HepG2 (cell line): Measurements from ENCODE around the gene ENTREP3. TPM values are rescaled to one million over a fixed set of nuclear protein-coding genes. Genes with fewer than 3 reads are reported as not detected.

Experiments used
- ARNT2 ChIP-seq: sonication (generic); formaldehyde crosslinking; IDR thresholded peaks from 2 replicates; pipeline ENCODE4 v1.8.0; 2022; ENCODE audit warnings: mild to moderate bottlenecking, low read depth, missing genetic modification reagents, moderate library complexity
- BATF2 ChIP-seq: sonication (generic); formaldehyde crosslinking; IDR thresholded peaks from 2 replicates; pipeline ENCODE4 v1.8.0; 2022; ENCODE audit warnings: mild to moderate bottlenecking, missing genetic modification reagents, moderate library complexity
- KAT8 ChIP-seq: IDR thresholded peaks from 2 replicates; pipeline ENCODE4 v1.6.1; 2016; ENCODE audit warnings: missing genetic modification reagents, missing compliant biosample characterization
- KDM2A ChIP-seq: sonication (generic); formaldehyde crosslinking; IDR thresholded peaks from 2 replicates; pipeline ENCODE4 v1.4.0; 2020; ENCODE audit warnings: low read depth, missing genetic modification reagents, borderline replicate concordance
- MED1 ChIP-seq: sonication (generic); formaldehyde crosslinking; IDR thresholded peaks from 2 replicates; pipeline ENCODE4 v1.4.0; 2020; ENCODE audit warnings: missing genetic modification reagents
- MED8 ChIP-seq: sonication (generic); formaldehyde crosslinking; IDR thresholded peaks from 2 replicates; pipeline ENCODE4 v1.8.1; 2023; ENCODE audit warnings: mild to moderate bottlenecking, missing genetic modification reagents; ENCODE audit not compliant: insufficient replicate concordance
- PHF21A ChIP-seq: sonication (generic); formaldehyde crosslinking; IDR thresholded peaks from 2 replicates; pipeline ENCODE4 v1.5.0; 2020; ENCODE audit warnings: mild to moderate bottlenecking, missing genetic modification reagents
- PHF5A ChIP-seq: IDR thresholded peaks from one replicate; pipeline ENCODE4 v1.6.1; 2018; ENCODE audit warnings: low read depth, missing genetic modification reagents; ENCODE audit not compliant: unreplicated experiment
- RXRB ChIP-seq: IDR thresholded peaks from 2 replicates; pipeline ENCODE4 v1.6.1; 2016; ENCODE audit warnings: borderline replicate concordance, missing genetic modification reagents, missing compliant biosample characterization
- SKI ChIP-seq: fragments of 450-650 bp; IDR thresholded peaks from one replicate; pipeline ENCODE4 v1.6.1; 2018; ENCODE audit warnings: mild to moderate bottlenecking; ENCODE audit not compliant: partially characterized antibody
- SNAPC2 ChIP-seq: sonication (generic); formaldehyde crosslinking; IDR thresholded peaks from 2 replicates; pipeline ENCODE4 v1.8.1; 2022; ENCODE audit warnings: mild to moderate bottlenecking, missing genetic modification reagents
- SP1 ChIP-seq, 2 experiments: fragments of 450-650 bp in 1 of 2; sonication (generic) in 1 of 2; formaldehyde crosslinking in 1 of 2; IDR thresholded peaks; 2 replicates each; pipeline versions ENCODE4 v1.4.0 to v1.6.1; 2016 to 2020; ENCODE audit warnings: missing genetic modification reagents in 1 of 2
- YEATS4 ChIP-seq: sonication (generic); formaldehyde crosslinking; IDR thresholded peaks from 2 replicates; pipeline ENCODE4 v1.4.0; 2020; ENCODE audit warnings: missing genetic modification reagents, borderline replicate concordance
- ZFAT ChIP-seq: sonication (generic); formaldehyde crosslinking; conservative IDR thresholded peaks from 2 replicates; pipeline ENCODE4 v1.8.1; 2023; ENCODE audit warnings: missing genetic modification reagents, inconsistent platforms
- ZFP36 ChIP-seq: fragments of 150-350 bp; IDR thresholded peaks from 2 replicates; pipeline ENCODE4 v1.6.1; 2018; ENCODE audit warnings: borderline replicate concordance, low read length, low read depth; ENCODE audit not compliant: partially characterized antibody
- ZMYM4 ChIP-seq: sonication (generic); formaldehyde crosslinking; IDR thresholded peaks from 2 replicates; pipeline ENCODE4 v1.8.1; 2023; ENCODE audit warnings: mild to moderate bottlenecking, missing genetic modification reagents
- ZNF431 ChIP-seq: sonication (generic); formaldehyde crosslinking; IDR thresholded peaks from 2 replicates; pipeline ENCODE4 v1.9.0; 2022; ENCODE audit warnings: missing genetic modification reagents, low read depth, mild to moderate bottlenecking, borderline replicate concordance
- ZNF781 ChIP-seq: sonication (generic); formaldehyde crosslinking; IDR thresholded peaks from 2 replicates; pipeline ENCODE4 v1.5.1; 2020; ENCODE audit warnings: borderline replicate concordance, mild to moderate bottlenecking, missing genetic modification reagents; ENCODE audit errors: not compliant biosample characterization
- ZSCAN9 ChIP-seq: IDR thresholded peaks from 2 replicates; pipeline ENCODE4 v1.6.1; 2016; ENCODE audit warnings: borderline replicate concordance
- polyA plus RNA-seq, 8 experiments: library from polyadenylated mRNA; depleted of rRNA in 3 of 8; stranded (reverse) in 7 of 8; unstranded in 1 of 8; fragments of >200 nt; fragmentation: Illumina TruSeq in 4 of 8; extraction: Trizol in 4 of 8; gene quantifications; 2 replicates each; pipeline versions ENCODE4 v1.2.1 to v1.2.3, GENCODE V29; 2011 to 2016; ENCODE audit warnings: low read depth in 4 of 8, missing spikeins in 1 of 8, mixed read lengths in 1 of 8; ENCODE audit not compliant: insufficient read depth in 1 of 8
- total RNA-seq, 5 experiments: library from RNA; depleted of rRNA; stranded (reverse); fragments of >200 nt; fragmentation: Illumina TruSeq; extraction: Trizol; gene quantifications; 2 replicates each; pipeline ENCODE4 v1.2.3, GENCODE V29; 2016; ENCODE audit warnings: low read depth in 1 of 5
- TF ChIP-seq, protein P1 (sequence below), 2 experiments: sonication (generic) in 1 of 2; formaldehyde crosslinking in 1 of 2; IDR thresholded peaks; 2 replicates each; pipeline versions ENCODE4 v1.4.0 to v1.6.1; 2016 to 2020; ENCODE audit warnings: borderline replicate concordance in 1 of 2, low read depth in 1 of 2, mild to moderate bottlenecking in 1 of 2, missing genetic modification reagents in 1 of 2
- TF ChIP-seq, protein P2 (sequence below): sonication (generic); formaldehyde crosslinking; IDR thresholded peaks from 2 replicates; pipeline ENCODE4 v1.5.0; 2020; ENCODE audit warnings: mild to moderate bottlenecking, missing genetic modification reagents

The ENTREP3 gene
- total and polyA plus RNA-seq, 2 of the 13 experiments (the other 11 are each of a cell fraction or from before 2014, with no cell fraction given) = 4.1 to 9.9 TPM

DNA sequence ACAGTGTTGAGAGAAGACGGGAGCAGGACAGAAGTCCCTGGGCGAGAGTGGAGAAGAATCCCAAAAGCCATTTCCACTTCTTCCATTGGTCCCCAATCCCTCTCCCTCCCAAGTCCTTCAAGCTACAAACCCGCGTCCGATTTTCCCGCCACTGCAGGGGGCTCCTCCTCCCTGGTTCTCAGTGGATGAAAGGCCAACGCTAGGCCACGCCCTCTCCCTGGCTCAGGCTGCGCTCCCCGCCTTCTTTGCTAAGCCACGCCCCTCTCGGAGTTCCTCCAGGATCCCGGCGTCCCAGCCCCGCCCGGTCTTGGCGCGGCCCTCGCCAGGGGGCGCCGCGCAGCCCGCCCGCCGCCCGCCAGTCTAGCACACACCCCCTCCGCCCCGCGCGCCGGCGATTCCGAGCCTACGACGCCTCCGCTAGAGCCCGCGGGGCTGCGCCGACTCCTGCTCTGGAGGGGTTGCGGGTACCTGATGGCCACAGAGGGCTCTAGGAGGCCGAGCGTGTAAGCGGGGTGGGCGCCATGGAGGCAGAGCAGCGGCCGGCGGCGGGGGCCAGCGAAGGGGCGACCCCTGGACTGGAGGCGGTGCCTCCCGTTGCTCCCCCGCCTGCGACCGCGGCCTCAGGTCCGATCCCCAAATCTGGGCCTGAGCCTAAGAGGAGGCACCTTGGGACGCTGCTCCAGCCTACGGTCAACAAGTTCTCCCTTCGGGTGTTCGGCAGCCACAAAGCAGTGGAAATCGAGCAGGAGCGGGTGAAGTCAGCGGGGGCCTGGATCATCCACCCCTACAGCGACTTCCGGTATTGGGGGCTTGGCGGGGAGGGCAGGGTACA is 22.0 kb upstream of the ENTREP3 start, which contains the start of gene HCN3 (continued):
- TF ChIP-seq, protein P1, sequence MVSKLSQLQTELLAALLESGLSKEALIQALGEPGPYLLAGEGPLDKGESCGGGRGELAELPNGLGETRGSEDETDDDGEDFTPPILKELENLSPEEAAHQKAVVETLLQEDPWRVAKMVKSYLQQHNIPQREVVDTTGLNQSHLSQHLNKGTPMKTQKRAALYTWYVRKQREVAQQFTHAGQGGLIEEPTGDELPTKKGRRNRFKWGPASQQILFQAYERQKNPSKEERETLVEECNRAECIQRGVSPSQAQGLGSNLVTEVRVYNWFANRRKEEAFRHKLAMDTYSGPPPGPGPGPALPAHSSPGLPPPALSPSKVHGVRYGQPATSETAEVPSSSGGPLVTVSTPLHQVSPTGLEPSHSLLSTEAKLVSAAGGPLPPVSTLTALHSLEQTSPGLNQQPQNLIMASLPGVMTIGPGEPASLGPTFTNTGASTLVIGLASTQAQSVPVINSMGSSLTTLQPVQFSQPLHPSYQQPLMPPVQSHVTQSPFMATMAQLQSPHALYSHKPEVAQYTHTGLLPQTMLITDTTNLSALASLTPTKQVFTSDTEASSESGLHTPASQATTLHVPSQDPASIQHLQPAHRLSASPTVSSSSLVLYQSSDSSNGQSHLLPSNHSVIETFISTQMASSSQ (IDR thresholded peaks at IDR 0.05; ENCODE audit: low read depth) = no peak
- TF ChIP-seq, protein P1 (CRISPR knock-in tag; IDR thresholded peaks at IDR 0.05; ENCODE audit: borderline replicate concordance) = peak; percentile 15; the same call in 1 of the 2 replicates
- TF ChIP-seq ZFAT (CRISPR knock-in tag) (no peak), KDM2A (CRISPR knock-in tag) (peak; percentile 32; the same call in 1 of the 2 replicates), PHF5A (CRISPR knock-in tag) (peak; percentile 58), ZNF431 (CRISPR knock-in tag) (peak; percentile 64; the same call in 1 of the 2 replicates), ZFP36 (no peak), KAT8 (CRISPR knock-in tag) (peak; percentile 55; the same call in 1 of the 2 replicates), ZNF781 (CRISPR knock-in tag) (no peak), YEATS4 (CRISPR knock-in tag) (peak; percentile 86; the same call in 1 of the 2 replicates), MED8 (peak; percentile 37), MED1 (CRISPR knock-in tag) (peak; percentile 71), RXRB (CRISPR knock-in tag) (peak; percentile 42; the same call in 1 of the 2 replicates), SKI (peak; percentile 76), ARNT2 (CRISPR knock-in tag) (0 out of 2 replicates have a peak, but pooled peaks have one; percentile 44), SP1 (IDR thresholded peaks at IDR 0.05) (no peak), SP1 (CRISPR knock-in tag; IDR thresholded peaks at IDR 0.05) (peak; percentile 90), ZMYM4 (peak; percentile 63), BATF2 (no peak), ZSCAN9 (CRISPR knock-in tag) (0 out of 2 replicates have a peak, but pooled peaks have one; percentile 16), PHF21A (CRISPR knock-in tag) (peak; percentile 76), SNAPC2 (CRISPR knock-in tag) (0 out of 2 replicates have a peak, but pooled peaks have one; percentile 57)
- TF ChIP-seq, protein P2, sequence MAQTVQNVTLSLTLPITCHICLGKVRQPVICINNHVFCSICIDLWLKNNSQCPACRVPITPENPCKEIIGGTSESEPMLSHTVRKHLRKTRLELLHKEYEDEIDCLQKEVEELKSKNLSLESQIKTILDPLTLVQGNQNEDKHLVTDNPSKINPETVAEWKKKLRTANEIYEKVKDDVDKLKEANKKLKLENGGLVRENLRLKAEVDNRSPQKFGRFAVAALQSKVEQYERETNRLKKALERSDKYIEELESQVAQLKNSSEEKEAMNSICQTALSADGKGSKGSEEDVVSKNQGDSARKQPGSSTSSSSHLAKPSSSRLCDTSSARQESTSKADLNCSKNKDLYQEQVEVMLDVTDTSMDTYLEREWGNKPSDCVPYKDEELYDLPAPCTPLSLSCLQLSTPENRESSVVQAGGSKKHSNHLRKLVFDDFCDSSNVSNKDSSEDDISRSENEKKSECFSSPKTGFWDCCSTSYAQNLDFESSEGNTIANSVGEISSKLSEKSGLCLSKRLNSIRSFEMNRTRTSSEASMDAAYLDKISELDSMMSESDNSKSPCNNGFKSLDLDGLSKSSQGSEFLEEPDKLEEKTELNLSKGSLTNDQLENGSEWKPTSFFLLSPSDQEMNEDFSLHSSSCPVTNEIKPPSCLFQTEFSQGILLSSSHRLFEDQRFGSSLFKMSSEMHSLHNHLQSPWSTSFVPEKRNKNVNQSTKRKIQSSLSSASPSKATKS (CRISPR knock-in tag) = no peak
